HG02981 (cell line): ENCODE results near the gene FMNL1.
"Not testable (repeated sequence)": the region's sequence is repeated elsewhere in the genome, so short reads cannot be mapped to it uniquely, and the experiment has no call there.

Experiments used
- ATAC-seq: cut with Tn5 transposase; IDR thresholded peaks from one replicate; pipeline ENCODE4 v1.9.1; 2021; ENCODE audit warnings: mild to moderate bottlenecking, moderate library complexity; ENCODE audit not compliant: unreplicated experiment

FMNL1 gene

GRCh38 chr17:45221081-45222013 lies at the start of gene FMNL1:
Gene FMNL1 (plus strand): TSS chr17:45221885. CDS start chr17:45222125, 240 bp downstream.
- ATAC-seq: no peak

GRCh38 chr17:45172232-45172540 lies 49.5 kb upstream of the FMNL1 start:
- no peak for ATAC-seq

- ATAC-seq: no peak
Measured at GRCh38 chr17:45172541-45173286, 49.0 kb upstream of the FMNL1 start.

GRCh38 chr17:45175759-45176115 lies 45.9 kb upstream of the FMNL1 start:
- ATAC-seq: no peak

- no peak for ATAC-seq
Measured at GRCh38 chr17:45177563-45177962, 44.1 kb upstream of the FMNL1 start.

GRCh38 chr17:45184144-45184543 lies 37.5 kb upstream of the FMNL1 start:
- no peak for ATAC-seq

GRCh38 chr17:45186801-45187354 lies 34.8 kb upstream of the FMNL1 start:
- no peak for ATAC-seq

GRCh38 chr17:45189009-45189408 lies 32.7 kb upstream of the FMNL1 start:
- ATAC-seq: no peak

GRCh38 chr17:45190503-45191255 lies 31.0 kb upstream of the FMNL1 start:
- no peak for ATAC-seq

GRCh38 chr17:45195424-45195823 lies 26.3 kb upstream of the FMNL1 start:
- no peak for ATAC-seq

- ATAC-seq: no peak
Measured at GRCh38 chr17:45197108-45197507, 24.6 kb upstream of the FMNL1 start.

GRCh38 chr17:45197555-45198334 lies 23.9 kb upstream of the FMNL1 start:
- ATAC-seq: no peak

- no peak for ATAC-seq
Measured at GRCh38 chr17:45200701-45201100, 21.0 kb upstream of the FMNL1 start.

- ATAC-seq: no peak
Measured at GRCh38 chr17:45201457-45201856, 20.2 kb upstream of the FMNL1 start.

GRCh38 chr17:45201880-45202279 lies 19.8 kb upstream of the FMNL1 start:
- not testable (repeated sequence) for ATAC-seq

- no peak for ATAC-seq
Measured at GRCh38 chr17:45218895-45219661, 2.6 kb upstream of the FMNL1 start.

- ATAC-seq: no peak
Measured at GRCh38 chr17:45220079-45220478, 1.6 kb upstream of the FMNL1 start.

GRCh38 chr17:45222014-45222288 lies 266 bp downstream of the FMNL1 start:
- no peak for ATAC-seq

- no peak for ATAC-seq
Measured at GRCh38 chr17:45222289-45222995, 757 bp downstream of the FMNL1 start.
